HepG2 (cell line): ENCODE results near the gene HPCAL4. TPM values are rescaled to one million over a fixed set of nuclear protein-coding genes. Genes with fewer than 3 reads are reported as not detected.

Experiments
- BRD4 ChIP-seq: sonication (generic); formaldehyde crosslinking; IDR thresholded peaks from 2 replicates; pipeline ENCODE4 v1.4.0; 2020; ENCODE audit warnings: missing genetic modification reagents
- GABPA ChIP-seq, 2 experiments: IDR thresholded peaks; 2 replicates each; pipeline ENCODE4 v1.6.1; 2011 to 2016; ENCODE audit warnings: low read depth in 2 of 2, low read length in 1 of 2, missing biosample characterization in 1 of 2, missing genetic modification characterization in 1 of 2
- GMEB2 ChIP-seq: IDR thresholded peaks from 2 replicates; pipeline ENCODE4 v1.6.1; 2016; ENCODE audit warnings: missing biosample characterization, missing genetic modification reagents, low read depth
- KDM5B ChIP-seq: sonication (generic); formaldehyde crosslinking; IDR thresholded peaks from 2 replicates; pipeline ENCODE4 v1.4.0; 2020; ENCODE audit warnings: missing genetic modification reagents, mild to moderate bottlenecking, borderline replicate concordance
- MIXL1 ChIP-seq: IDR thresholded peaks from 2 replicates; pipeline ENCODE4 v1.6.1; 2016
- MTA3 ChIP-seq: sonication (generic); formaldehyde crosslinking; IDR thresholded peaks from 2 replicates; pipeline ENCODE4 v1.4.0; 2020; ENCODE audit warnings: missing genetic modification reagents
- NKX3-1 ChIP-seq: sonication (generic); formaldehyde crosslinking; IDR thresholded peaks from 2 replicates; pipeline ENCODE4 v1.5.0; 2020; ENCODE audit warnings: missing genetic modification reagents
- PREB ChIP-seq: sonication (generic); formaldehyde crosslinking; IDR thresholded peaks from 2 replicates; pipeline ENCODE4 v1.4.0; 2020; ENCODE audit warnings: missing genetic modification reagents
- RNF2 ChIP-seq: fragments of 450-650 bp; conservative IDR thresholded peaks from 2 replicates; pipeline ENCODE4 v1.6.1; 2016; ENCODE audit warnings: low read depth
- SAFB2 ChIP-seq: sonication (generic); formaldehyde crosslinking; IDR thresholded peaks from 2 replicates; pipeline ENCODE4 v1.5.1; 2020; ENCODE audit warnings: missing genetic modification reagents, low read depth, mild to moderate bottlenecking, borderline replicate concordance
- SMARCC2 ChIP-seq: fragments of 450-650 bp; IDR thresholded peaks from 2 replicates; pipeline ENCODE4 v1.6.1; 2017; ENCODE audit warnings: antibody characterized with exemption, mild to moderate bottlenecking
- TAF1 ChIP-seq: sonication (generic); formaldehyde crosslinking; IDR thresholded peaks from 2 replicates; pipeline ENCODE4 v1.4.0; 2020; ENCODE audit warnings: missing genetic modification reagents
- TOPORS ChIP-seq: sonication (generic); formaldehyde crosslinking; IDR thresholded peaks from 2 replicates; pipeline ENCODE4 v1.8.0; 2023; ENCODE audit warnings: mild to moderate bottlenecking, missing genetic modification reagents
- ZBTB8A ChIP-seq: sonication (generic); formaldehyde crosslinking; IDR thresholded peaks from 2 replicates; pipeline ENCODE4 v1.4.0; 2020; ENCODE audit warnings: mild to moderate bottlenecking, low read depth, missing genetic modification reagents, borderline replicate concordance
- ZNF232 ChIP-seq: sonication (generic); formaldehyde crosslinking; IDR thresholded peaks from 2 replicates; pipeline ENCODE4 v1.4.0; 2020; ENCODE audit warnings: missing genetic modification reagents, borderline replicate concordance
- ZNF235 ChIP-seq: sonication (generic); formaldehyde crosslinking; IDR thresholded peaks from 2 replicates; pipeline ENCODE4 v1.8.1; 2023; ENCODE audit warnings: mild to moderate bottlenecking, missing genetic modification reagents, borderline replicate concordance
- polyA plus RNA-seq, 8 experiments: library from polyadenylated mRNA; depleted of rRNA in 3 of 8; stranded (reverse) in 7 of 8; unstranded in 1 of 8; fragments of >200 nt; fragmentation: Illumina TruSeq in 4 of 8; extraction: Trizol in 4 of 8; gene quantifications; 2 replicates each; pipeline versions ENCODE4 v1.2.1 to v1.2.3, GENCODE V29; 2011 to 2016; ENCODE audit warnings: low read depth in 4 of 8, missing spikeins in 1 of 8, mixed read lengths in 1 of 8; ENCODE audit not compliant: insufficient read depth in 1 of 8
- total RNA-seq, 5 experiments: library from RNA; depleted of rRNA; stranded (reverse); fragments of >200 nt; fragmentation: Illumina TruSeq; extraction: Trizol; gene quantifications; 2 replicates each; pipeline ENCODE4 v1.2.3, GENCODE V29; 2016; ENCODE audit warnings: low read depth in 1 of 5
- TF ChIP-seq, protein P1 (sequence below): sonication (generic); formaldehyde crosslinking; IDR thresholded peaks from 2 replicates; pipeline ENCODE4 v1.5.0; 2020; ENCODE audit warnings: mild to moderate bottlenecking, missing genetic modification reagents
- TF ChIP-seq, protein P2 (sequence below): sonication (generic); formaldehyde crosslinking; IDR thresholded peaks from 2 replicates; pipeline ENCODE4 v1.4.0; 2020; ENCODE audit warnings: missing genetic modification reagents
- TF ChIP-seq, protein P3 (sequence below), 2 experiments: sonication (generic) in 1 of 2; formaldehyde crosslinking in 1 of 2; IDR thresholded peaks; 2 replicates each; pipeline versions ENCODE4 v1.4.0 to v1.6.1; 2018 to 2020; ENCODE audit warnings: missing genetic modification reagents in 2 of 2, borderline replicate concordance in 1 of 2, low read depth in 1 of 2, mild to moderate bottlenecking in 1 of 2, missing biosample characterization in 1 of 2
- TF ChIP-seq, protein P4 (sequence below): IDR thresholded peaks from 2 replicates; pipeline ENCODE4 v1.6.1; 2016; ENCODE audit warnings: mild to moderate bottlenecking, missing biosample characterization, missing genetic modification reagents

Gene HPCAL4
- total and polyA plus RNA-seq, 2 of the 13 experiments (the other 11 are each of a cell fraction or from before 2014, with no cell fraction given) = not detected

GRCh38 chr1:39738622-39739366, 47.6 kb upstream of the HPCAL4 start, which contains the start of gene PPIE (continued):
- no peak for TF ChIP-seq ZNF235 (CRISPR knock-in tag)
- TF ChIP-seq MIXL1 = no peak
- peak; percentile 71 for TF ChIP-seq GABPA (IDR thresholded peaks at IDR 0.05; ENCODE audit: low read depth, low read length)
- TF ChIP-seq GABPA (CRISPR knock-in tag; IDR thresholded peaks at IDR 0.05; ENCODE audit: low read depth) = peak; percentile 84
- peak; percentile 57 for TF ChIP-seq TAF1 (CRISPR knock-in tag)
- TF ChIP-seq SAFB2 (CRISPR knock-in tag) = no peak
- no peak for TF ChIP-seq ZNF232 (CRISPR knock-in tag)
- TF ChIP-seq MTA3 (CRISPR knock-in tag) = no peak
- no peak for TF ChIP-seq ZBTB8A (CRISPR knock-in tag)
- TF ChIP-seq NKX3-1 (CRISPR knock-in tag) = no peak
- TF ChIP-seq RNF2 = no peak
- no peak for TF ChIP-seq GMEB2 (CRISPR knock-in tag)
- TF ChIP-seq, protein P1, sequence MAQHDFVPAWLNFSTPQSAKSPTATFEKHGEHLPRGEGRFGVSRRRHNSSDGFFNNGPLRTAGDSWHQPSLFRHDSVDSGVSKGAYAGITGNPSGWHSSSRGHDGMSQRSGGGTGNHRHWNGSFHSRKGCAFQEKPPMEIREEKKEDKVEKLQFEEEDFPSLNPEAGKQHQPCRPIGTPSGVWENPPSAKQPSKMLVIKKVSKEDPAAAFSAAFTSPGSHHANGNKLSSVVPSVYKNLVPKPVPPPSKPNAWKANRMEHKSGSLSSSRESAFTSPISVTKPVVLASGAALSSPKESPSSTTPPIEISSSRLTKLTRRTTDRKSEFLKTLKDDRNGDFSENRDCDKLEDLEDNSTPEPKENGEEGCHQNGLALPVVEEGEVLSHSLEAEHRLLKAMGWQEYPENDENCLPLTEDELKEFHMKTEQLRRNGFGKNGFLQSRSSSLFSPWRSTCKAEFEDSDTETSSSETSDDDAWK = no peak
- TF ChIP-seq, protein P2, sequence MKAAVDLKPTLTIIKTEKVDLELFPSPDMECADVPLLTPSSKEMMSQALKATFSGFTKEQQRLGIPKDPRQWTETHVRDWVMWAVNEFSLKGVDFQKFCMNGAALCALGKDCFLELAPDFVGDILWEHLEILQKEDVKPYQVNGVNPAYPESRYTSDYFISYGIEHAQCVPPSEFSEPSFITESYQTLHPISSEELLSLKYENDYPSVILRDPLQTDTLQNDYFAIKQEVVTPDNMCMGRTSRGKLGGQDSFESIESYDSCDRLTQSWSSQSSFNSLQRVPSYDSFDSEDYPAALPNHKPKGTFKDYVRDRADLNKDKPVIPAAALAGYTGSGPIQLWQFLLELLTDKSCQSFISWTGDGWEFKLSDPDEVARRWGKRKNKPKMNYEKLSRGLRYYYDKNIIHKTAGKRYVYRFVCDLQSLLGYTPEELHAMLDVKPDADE (CRISPR knock-in tag) = no peak
- no peak for TF ChIP-seq PREB
- no peak for TF ChIP-seq TOPORS (CRISPR knock-in tag)
- TF ChIP-seq, protein P3, sequence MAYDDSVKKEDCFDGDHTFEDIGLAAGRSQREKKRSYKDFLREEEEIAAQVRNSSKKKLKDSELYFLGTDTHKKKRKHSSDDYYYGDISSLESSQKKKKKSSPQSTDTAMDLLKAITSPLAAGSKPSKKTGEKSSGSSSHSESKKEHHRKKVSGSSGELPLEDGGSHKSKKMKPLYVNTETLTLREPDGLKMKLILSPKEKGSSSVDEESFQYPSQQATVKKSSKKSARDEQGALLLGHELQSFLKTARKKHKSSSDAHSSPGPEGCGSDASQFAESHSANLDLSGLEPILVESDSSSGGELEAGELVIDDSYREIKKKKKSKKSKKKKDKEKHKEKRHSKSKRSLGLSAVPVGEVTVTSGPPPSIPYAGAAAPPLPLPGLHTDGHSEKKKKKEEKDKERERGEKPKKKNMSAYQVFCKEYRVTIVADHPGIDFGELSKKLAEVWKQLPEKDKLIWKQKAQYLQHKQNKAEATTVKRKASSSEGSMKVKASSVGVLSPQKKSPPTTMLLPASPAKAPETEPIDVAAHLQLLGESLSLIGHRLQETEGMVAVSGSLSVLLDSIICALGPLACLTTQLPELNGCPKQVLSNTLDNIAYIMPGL (CRISPR knock-in tag; IDR thresholded peaks at IDR 0.05; ENCODE audit: borderline replicate concordance in 1 of 2, low read depth in 1 of 2) = 0 out of 4 replicates have a peak, but pooled peaks of 1 of the 2 experiments have one; percentile 18
- no peak for TF ChIP-seq SMARCC2
- TF ChIP-seq, protein P4, sequence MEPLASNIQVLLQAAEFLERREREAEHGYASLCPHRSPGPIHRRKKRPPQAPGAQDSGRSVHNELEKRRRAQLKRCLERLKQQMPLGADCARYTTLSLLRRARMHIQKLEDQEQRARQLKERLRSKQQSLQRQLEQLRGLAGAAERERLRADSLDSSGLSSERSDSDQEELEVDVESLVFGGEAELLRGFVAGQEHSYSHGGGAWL = no peak
- TF ChIP-seq KDM5B = no peak
- no peak for TF ChIP-seq BRD4 (CRISPR knock-in tag)
